Endothelial cell (in vitro differentiated cells): ENCODE data around the gene FAAP20. TPM values are rescaled to one million over a fixed set of nuclear protein-coding genes. Genes with fewer than 3 reads are reported as not detected.
A peak's percentile ranks its signal among the peaks of the same experiment; 100 is the strongest.

Experiments
- DNase-seq: peaks from one replicate; pipeline ENCODE4 v3.0.0; 2021; ENCODE audit warnings: low spot score
- H3K27ac Mint-ChIP-seq: one replicate; pipeline ENCODE4 v1.8.0; 2021; ENCODE audit warnings: mixed read lengths, inconsistent platforms; ENCODE audit not compliant: unreplicated experiment
- H3K27me3 Mint-ChIP-seq: one replicate; pipeline ENCODE4 v1.8.0; 2021; ENCODE audit warnings: mild to moderate bottlenecking, moderate library complexity, mixed read lengths, inconsistent platforms; ENCODE audit not compliant: unreplicated experiment
- H3K36me3 Mint-ChIP-seq: one replicate; pipeline ENCODE4 v1.8.0; 2021; ENCODE audit warnings: mild to moderate bottlenecking, low read depth, mixed read lengths, inconsistent platforms; ENCODE audit not compliant: unreplicated experiment
- H3K4me1 Mint-ChIP-seq: one replicate; pipeline ENCODE4 v1.8.0; 2021; ENCODE audit warnings: mild to moderate bottlenecking, mixed read lengths, inconsistent platforms; ENCODE audit not compliant: unreplicated experiment
- H3K4me3 Mint-ChIP-seq: one replicate; pipeline ENCODE4 v1.8.0; 2021; ENCODE audit warnings: mild to moderate bottlenecking, mixed read lengths, inconsistent platforms; ENCODE audit not compliant: unreplicated experiment
- H3K9me3 Mint-ChIP-seq: one replicate; pipeline ENCODE4 v1.8.0; 2021; ENCODE audit warnings: mixed read lengths, inconsistent platforms; ENCODE audit not compliant: unreplicated experiment
- CTCF ChIP-seq: fragments of 200-600 bp; sonication (generic); IDR thresholded peaks from one replicate; pipeline ENCODE4 v1.5.0; 2021; ENCODE audit warnings: antibody characterized with exemption; ENCODE audit not compliant: unreplicated experiment
- total RNA-seq: library from RNA; stranded (reverse); fragmentation: NEBNext Ultra II Directional; extraction: Animal tissue kit (Norgen Biotek cat#: 25700); gene quantifications from one replicate; pipeline ENCODE4 v1.2.1, GENCODE V29; 2021; ENCODE audit not compliant: unreplicated experiment

Gene FAAP20
- total RNA-seq, 1 donor from 2014 or later: 118 TPM

GRCh38 chr1:2236695-2237677, 42.4 kb upstream of the FAAP20 start:
- TF ChIP-seq CTCF: no peak
- DNase-seq: no peak
- no peaks in the 10 kb centered on the region for H3K9me3 Mint-ChIP-seq
- peaks cover 6% of the 10 kb centered on the region for H3K36me3 Mint-ChIP-seq
- H3K27me3 Mint-ChIP-seq: peaks cover 7% of the 10 kb centered on the region
- H3K4me1 Mint-ChIP-seq: peaks cover 49% of the 10 kb centered on the region
- no peak overlapping the region for H3K4me3 Mint-ChIP-seq
- H3K27ac Mint-ChIP-seq: no peak overlapping the region

GRCh38 chr1:2235300-2235998, 40.9 kb upstream of the FAAP20 start:
- Mint-ChIP-seq H3K27me3 (peaks cover 14% of the 10 kb centered on the region), H3K9me3 (no peaks in the 10 kb centered on the region), H3K27ac (no peak overlapping the region), H3K36me3 (peaks cover 9% of the 10 kb centered on the region), H3K4me1 (peaks cover 59% of the 10 kb centered on the region), H3K4me3 (no peak overlapping the region)
- DNase-seq: no peak
- no peak for TF ChIP-seq CTCF

- Mint-ChIP-seq H3K36me3 (peaks cover 8% of the 10 kb centered on the region), H3K27me3 (peaks cover 13% of the 10 kb centered on the region), H3K4me1 (peaks cover 56% of the 10 kb centered on the region), H3K27ac (peak overlapping the region; percentile 70), H3K4me3 (peak overlapping the region; percentile 59), H3K9me3 (no peaks in the 10 kb centered on the region)
- no peak for TF ChIP-seq CTCF
- DNase-seq: no peak
Observed at GRCh38 chr1:2234762-2235113, 40.2 kb upstream of the FAAP20 start.

GRCh38 chr1:2233997-2234761, 39.6 kb upstream of the FAAP20 start:
- H3K36me3 Mint-ChIP-seq: peaks cover 8% of the 10 kb centered on the region
- H3K9me3 Mint-ChIP-seq: no peaks in the 10 kb centered on the region
- H3K4me3 Mint-ChIP-seq: peak overlapping the region; percentile 59
- H3K27ac Mint-ChIP-seq: peak overlapping the region; percentile 70
- TF ChIP-seq CTCF: no peak
- peaks cover 55% of the 10 kb centered on the region for H3K4me1 Mint-ChIP-seq
- H3K27me3 Mint-ChIP-seq: peaks cover 15% of the 10 kb centered on the region
- DNase-seq: no peak
